GM12892 (cell line): Measurements from ENCODE around the gene FAM180A.
"Not testable (repeated sequence)": the region's sequence is repeated elsewhere in the genome, so short reads cannot be mapped to it uniquely, and the experiment has no call there.

ENCODE experiments used
- POLR2A ChIP-seq: IDR thresholded peaks from 2 replicates; pipeline ENCODE4 v1.6.1; 2011; ENCODE audit warnings: low read depth, low read length, control low read depth
- POLR2AphosphoS5 ChIP-seq: IDR thresholded peaks from 2 replicates; pipeline ENCODE4 v1.6.1; 2011; ENCODE audit warnings: low read depth, low read length, control low read depth
- TAF1 ChIP-seq: IDR thresholded peaks from 2 replicates; pipeline ENCODE4 v1.6.1; 2011; ENCODE audit warnings: low read depth, mild to moderate bottlenecking, control low read depth, low read length, borderline replicate concordance

DNA sequence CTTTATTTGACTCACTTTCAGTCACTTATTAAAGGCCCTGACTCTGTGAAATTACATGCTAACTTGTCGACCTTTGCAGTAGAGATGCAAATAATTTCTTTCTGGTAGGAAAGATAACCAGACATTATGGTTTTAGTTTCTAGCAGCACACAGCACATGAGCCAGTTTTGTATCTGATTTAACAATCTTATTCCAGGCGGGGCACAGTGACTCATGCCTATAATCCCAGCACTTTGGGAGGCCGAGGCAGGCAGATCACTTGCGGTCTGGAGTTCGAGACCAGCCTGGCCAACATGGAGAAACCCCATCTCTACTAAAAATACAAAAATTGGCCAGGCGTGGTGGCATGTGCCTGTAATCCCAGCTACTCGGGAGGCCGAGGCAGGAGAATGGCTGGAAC is 27.3 kb upstream of the FAM180A start:
- TF ChIP-seq POLR2A, POLR2AphosphoS5, TAF1: not testable (repeated sequence)
